HG03025 (cell line): ENCODE measurements around the gene AGXT2.
A peak's percentile ranks its signal among the peaks of the same experiment; 100 is the strongest.

Experiments
- ATAC-seq: cut with Tn5 transposase; IDR thresholded peaks from one replicate; pipeline ENCODE4 v1.9.1; 2021; ENCODE audit warnings: mild to moderate bottlenecking, moderate library complexity; ENCODE audit not compliant: unreplicated experiment, low FRiP score

Gene AGXT2, protein sequence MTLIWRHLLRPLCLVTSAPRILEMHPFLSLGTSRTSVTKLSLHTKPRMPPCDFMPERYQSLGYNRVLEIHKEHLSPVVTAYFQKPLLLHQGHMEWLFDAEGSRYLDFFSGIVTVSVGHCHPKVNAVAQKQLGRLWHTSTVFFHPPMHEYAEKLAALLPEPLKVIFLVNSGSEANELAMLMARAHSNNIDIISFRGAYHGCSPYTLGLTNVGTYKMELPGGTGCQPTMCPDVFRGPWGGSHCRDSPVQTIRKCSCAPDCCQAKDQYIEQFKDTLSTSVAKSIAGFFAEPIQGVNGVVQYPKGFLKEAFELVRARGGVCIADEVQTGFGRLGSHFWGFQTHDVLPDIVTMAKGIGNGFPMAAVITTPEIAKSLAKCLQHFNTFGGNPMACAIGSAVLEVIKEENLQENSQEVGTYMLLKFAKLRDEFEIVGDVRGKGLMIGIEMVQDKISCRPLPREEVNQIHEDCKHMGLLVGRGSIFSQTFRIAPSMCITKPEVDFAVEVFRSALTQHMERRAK

DNA sequence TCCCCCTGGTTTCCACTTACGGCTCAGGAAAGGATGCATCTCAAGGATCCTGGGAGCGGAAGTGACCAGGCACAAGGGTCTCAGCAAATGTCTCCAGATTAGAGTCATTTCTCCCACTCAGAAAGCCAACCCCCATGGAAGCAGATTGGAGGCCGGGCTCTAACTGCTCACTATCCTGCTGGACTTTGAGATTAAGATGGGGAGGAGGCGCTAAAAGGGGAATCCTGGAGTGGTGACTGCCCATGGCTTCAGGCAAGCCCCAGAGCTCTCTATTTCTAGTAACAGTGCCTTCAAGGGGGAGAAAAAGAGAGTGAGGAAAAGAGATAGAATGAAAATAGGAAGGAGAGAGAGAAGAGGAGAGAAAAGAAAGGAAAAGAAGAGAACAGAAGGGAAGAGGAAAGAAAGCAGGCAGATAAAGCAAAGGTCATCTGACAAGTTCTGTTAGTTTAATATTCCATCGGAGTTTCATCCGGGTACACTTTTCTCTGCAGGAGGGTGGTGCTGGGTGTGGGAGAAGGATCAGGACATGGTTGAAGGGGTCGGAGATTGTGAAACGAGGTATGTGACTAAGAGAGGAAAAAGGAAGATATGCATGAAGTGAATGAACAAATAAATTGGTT is at the start of gene AGXT2:
Gene AGXT2, minus strand, starts transcription at position 165 of the 620 bp plus-strand sequence. Its CDS starts 57 bp downstream, at position 108.
- ATAC-seq = no peak

DNA sequence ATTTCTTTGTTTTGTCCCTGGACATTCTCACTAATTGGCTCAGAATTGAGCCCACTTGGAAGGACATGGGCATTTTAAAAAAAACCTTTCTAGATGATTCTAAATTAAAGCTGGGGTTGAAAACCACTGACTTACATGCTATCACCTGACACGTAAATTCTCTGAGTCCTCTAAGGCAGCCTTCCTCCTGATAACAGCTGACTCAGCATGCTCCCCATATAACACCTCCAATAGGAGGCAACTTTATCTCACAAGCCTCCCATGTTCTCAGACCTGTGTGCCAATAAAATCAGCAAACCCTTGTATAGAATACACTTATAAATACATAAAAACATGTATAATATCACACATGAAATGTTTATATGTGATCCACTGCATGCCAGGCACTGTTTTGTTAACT is 49.2 kb upstream of the AGXT2 start:
- ATAC-seq = no peak

DNA sequence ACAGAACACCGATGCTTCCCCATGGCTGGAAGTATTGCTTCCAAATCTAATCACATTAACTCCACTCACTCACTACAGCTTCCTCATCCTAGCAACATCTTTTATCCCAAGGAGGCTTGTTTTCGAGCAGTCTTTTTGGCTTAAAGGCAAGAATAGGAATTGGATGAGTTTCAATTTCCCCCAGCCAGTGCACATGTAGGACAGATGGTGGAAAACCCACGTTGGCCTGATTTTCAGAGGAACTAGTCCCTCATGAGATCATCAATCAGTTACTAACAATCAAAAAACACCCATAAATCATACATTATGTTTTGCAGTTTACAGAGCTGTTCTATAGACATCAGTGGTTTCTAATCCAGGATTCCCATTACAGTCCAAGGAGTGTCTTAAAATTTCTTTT is 48.5 kb upstream of the AGXT2 start:
- no peak for ATAC-seq

DNA sequence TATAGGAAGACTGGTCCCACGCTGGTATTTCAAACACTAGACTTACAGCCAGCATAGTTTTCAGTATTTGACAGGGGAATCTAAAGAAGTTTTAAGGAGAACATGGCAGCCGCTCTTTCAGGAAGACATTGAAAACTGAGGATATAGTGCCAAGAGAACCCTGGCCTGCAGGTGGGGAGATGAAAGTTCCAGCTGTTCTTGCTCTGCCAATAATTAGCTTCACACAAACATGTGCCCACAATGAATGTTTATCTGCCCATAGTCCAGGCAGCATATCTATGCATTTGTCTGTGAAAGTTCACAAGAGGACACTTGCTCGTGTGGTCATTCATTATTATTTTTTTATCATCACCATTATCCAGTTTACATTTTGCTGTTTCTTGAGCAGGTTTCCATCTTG is 47.6 kb upstream of the AGXT2 start:
- ATAC-seq = no peak

DNA sequence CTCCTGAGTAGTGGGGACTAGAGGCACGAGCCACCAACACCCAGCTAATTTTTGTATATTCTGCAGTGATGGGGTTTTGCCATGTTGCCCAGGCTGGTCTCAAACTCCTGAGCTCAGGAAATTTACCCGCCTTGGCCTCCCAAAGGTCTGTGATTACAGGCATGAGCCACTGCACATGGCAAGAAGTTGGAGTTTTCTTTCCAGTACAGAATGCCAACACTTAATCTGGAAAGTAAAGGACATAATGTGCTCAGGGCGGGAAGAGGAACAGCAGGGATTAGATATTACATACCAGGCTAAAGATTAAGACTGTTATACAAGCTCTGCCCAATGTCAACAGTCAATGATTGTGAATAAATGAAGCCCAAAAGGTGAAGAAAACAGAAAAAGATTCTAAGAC is 47.2 kb upstream of the AGXT2 start:
- ATAC-seq = no peak

DNA sequence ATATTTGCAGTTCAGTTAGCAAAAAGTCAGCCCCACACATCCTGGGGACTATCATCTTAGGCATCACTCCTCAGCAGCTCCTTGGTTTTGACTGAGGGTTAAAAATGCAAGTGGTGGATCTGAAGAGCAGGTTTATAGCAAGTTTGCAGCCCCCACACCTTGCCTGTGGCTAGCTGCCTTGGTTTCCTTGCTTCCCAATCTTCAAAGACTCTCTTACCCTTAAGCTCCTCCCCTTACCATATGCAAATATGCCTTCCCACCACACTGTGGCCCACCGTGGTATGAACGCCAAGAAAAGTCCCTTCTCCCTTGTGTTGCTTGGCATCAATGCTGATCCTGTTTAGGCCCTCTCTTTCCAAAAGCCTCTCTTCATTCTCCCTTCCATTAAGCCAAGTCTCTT is 45.0 kb upstream of the AGXT2 start:
- no peak for ATAC-seq

DNA sequence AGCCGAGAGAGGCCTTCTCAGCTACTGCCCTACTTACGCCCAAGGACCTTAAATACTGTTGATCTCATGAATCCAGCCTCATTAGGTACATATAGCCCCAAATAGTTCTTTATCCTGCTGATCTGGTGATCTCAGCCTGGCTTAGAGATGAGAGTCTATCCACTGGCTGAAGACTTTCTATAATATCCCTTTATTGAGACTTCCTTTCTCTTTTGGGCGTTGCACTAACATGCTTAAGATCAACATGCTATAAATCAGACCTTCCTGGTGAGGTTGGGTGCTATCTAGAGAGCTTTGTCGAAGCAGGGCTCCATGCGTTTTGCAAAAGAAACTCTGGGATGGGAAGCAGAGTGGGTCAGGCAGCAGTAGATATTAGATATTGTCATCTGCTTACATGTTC is 44.0 kb upstream of the AGXT2 start:
- ATAC-seq = no peak

DNA sequence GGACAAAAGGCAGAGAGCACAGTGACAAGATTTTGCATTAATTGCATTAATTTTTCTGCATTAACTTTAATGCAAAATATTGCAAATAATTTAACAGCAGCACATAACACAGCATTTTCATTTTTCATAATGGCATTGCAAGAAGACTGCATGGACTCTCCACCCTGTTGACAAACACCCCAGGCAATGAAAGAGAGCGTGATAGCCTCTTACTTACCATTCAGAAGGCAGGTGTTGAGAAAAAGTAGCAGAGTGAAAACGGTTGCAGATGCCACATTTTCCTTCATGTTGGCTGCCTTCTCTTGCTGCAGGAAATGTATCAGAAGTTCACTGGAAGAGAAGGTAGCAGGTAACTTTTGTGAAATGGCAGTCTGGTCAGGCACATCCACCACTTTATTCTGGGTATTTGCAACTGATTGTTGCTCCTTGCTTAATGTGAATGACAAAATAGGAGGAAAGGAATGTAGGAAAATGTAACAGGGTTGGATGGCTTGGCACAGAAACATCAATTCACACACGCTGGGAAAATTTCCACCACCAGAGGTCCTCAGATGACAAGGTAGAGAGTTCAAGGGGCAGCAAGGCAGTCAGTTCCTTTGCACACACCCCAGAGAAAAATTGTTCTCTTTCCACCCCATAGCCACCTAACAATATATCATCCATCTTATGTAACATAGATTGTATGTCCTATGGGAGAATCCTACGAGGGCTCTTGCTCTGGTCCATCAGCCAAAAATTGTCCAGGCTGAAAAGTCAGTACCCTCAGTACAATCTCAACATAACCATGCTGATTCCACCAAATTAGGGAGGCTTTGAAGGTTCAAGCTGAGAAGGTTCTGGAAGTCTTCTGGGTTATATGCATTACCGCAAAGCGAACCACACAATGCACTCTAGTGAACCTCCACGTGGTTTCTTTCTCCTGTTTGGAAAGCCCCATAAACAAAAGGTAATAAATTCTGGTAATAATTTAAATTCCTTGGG is 41.9 kb upstream of the AGXT2 start:
- peak; percentile 57 for ATAC-seq

DNA sequence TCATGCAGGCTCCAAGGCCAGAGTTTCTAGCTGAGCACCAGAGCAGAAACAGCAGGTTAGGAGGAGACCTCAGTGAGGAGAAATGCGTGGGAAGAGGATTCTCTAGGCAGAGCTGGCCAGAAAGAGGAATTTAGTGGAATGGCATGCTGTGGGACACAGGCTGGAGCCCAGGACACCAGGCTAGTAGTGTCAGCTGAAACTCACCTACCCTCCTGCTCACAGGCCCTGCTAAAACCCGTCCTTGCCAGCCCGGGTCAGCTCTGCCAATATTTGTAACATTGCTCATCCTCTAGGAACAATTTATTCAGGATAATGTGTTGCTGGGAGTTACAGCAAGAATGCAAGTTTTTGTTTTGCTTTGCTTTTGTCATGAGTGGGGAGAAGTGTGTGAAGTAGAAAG is 40.2 kb upstream of the AGXT2 start:
- ATAC-seq = no peak

DNA sequence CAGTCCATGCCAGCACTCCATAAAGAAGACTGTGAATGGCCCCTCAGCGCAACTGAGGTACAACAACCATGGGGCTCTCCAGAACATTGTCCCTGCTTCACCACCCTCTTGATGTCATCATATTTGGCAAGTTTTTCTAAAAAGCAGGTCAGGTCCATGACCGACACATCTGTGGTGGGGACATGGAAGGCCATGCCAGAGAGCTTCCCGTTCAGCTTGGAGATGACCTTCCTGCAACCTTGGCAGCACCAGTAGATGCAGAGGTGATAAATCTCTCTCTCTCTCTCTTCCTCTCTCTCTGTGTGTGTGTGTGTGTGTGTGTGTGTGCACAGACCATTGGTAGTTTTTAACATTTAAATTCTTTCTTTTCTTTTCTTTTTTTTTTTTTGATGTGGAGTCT is 35.4 kb upstream of the AGXT2 start:
- ATAC-seq = no peak

DNA sequence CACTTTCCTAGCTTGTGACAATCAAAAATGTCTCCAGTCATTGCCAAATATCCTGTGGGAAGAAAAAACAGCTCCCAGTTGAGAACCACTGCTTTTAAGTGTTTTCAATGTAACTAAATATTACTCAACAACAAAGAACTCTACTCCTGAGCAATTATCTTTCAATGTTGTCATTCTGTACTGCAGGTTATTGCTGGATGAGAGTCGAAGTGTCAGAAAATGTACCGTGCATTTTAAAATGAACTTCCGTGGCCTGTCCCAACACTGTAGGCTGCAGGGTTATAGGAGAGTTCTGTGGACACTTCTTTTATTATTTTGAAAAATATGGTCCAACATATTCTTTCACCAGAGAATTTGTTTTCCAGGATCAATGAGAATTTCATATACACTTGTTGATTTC is 34.8 kb upstream of the AGXT2 start:
- ATAC-seq = no peak

DNA sequence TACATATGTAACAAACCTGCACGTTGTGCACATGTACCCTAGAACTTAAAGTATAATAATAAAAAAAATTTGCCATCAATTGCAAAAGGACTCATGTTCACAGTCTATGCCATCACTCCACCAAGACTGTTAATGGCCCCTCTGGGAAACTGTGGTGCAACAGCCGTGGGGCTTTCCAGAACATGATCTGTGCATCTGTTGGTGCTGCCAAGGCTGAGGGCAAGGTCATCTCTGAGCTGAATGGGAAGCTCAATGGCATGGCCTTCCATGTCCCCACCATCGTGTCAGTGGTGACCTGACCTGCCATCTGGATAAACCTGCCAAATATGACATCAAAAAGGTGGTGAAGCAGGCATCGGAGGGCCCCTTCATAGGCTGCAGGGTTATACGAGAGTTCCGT is 33.4 kb upstream of the AGXT2 start:
- no peak for ATAC-seq

DNA sequence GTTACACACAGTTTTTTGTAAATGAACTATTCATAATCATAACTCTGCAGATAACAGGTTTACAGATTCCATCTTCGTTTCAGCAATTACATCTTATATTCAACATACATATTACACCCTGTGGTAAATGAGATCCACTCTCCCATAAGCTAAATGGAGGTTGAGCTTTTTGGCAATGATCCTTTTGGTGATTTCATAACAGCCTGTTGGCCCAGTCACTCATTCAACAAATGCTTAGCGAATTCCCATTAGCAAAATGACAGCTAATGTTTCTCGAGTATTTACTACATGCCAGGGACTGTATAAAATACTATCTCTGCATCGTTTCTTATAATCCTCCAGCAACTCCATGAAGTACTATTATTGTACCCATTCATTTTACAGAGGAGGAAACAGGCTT is 25.4 kb upstream of the AGXT2 start:
- no peak for ATAC-seq

DNA sequence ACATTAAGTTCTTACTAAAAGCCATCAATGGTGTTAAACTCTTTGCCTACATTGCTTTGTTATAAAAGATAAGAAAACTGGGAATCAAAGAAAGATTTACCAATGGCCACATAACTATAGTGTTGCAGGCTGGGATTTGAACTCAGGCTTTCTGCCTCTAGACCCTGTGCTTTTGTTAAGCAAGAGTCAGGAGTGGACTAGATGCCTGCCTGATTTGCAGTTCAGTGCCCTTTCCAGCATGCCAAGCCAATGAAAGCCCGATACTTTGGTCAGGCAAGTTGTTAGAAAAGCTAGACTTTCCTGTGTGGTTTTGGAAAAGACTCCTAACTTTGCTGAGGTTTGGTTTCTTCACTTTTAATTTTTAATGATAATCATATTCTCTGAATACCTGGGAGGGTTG is 21.4 kb upstream of the AGXT2 start:
- ATAC-seq = no peak

DNA sequence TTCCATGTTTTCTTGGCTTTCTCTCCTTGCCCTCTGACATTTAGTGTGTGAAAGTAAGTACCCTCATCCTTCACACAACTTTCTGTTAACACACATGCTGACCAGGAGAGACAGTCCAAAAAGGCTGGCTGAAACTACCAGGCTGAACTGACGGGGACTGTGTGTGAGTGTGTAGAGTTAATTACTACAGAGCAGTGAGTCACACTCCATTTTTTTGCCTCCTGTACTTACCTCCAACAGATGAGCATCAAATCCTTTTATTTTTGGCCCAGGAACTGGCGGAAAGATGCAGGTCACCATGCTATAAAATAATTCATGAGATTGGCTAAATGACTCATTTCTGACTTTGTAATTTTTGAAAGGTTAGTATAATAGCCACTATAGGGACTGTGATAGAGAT is 20.2 kb upstream of the AGXT2 start:
- ATAC-seq = no peak

DNA sequence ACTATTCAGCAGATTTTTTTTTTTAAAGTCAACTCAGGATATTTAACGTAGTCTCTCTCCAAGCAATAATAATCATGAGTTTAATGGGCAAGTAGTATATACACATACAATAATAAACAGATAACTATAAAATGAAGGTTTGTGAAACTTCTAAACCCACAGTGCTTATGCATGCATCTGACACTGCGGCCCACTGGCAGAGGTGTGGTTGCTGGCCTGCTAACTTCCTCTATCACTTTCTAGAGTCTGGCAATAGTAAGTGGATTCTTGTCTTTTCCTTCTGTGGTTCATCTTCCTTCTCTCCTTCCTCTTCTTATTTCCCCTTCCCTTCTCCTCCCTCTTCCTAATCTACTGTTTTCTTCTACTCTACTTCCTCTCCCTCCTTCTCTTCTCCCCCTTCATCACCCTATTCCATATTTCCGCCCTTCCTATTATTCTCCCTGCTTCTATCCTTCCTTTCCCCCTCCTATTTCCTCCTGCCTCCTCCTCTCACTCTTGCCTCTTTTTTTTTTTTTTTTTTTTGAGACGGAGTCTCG is 18.6 kb upstream of the AGXT2 start:
- ATAC-seq = no peak

DNA sequence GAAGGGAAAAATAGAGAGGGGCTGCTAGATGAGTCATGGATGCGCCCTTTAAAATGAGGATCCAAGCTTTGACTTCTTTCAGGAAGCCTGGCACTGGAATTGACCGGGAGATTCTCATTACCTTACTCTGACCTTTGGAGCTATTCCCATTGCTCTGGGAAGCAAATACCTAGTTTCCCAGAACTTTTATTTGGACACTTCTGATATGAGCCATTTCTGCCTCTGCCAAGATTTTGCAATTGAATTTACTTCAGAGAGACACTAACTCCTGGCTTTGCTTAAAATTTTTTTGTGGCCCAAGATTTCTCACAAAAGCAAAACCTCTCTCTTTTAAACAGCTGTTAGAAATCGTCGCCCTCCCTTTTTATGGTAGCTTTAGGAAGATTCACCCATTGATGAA is 15.7 kb upstream of the AGXT2 start:
- no peak for ATAC-seq

DNA sequence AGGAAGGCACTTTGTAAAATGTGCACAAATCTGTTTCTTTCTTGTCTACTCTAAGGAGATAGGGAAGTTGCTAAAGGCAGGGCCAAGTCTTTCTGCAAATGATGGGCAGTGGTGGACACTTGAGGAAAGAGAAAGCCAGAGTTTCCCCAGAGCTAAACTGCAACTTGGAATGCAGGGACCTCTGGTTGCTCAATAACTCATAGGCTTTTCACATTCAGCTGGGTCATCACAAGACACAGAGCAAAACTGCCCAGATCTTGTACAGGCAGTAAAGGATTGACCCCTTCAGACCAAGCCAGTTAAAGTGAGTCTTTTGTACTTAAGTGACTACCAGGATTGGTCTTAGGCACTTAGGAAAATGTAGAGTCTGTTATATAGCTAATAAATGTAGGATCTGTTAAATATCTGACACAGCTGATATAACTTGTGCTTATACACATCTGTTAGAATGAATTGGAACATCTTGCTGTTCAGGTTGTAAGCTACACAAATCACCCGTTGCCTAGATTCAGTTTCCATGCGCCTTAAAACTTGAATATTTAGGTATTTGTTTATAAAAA is 13.5 kb upstream of the AGXT2 start:
- no peak for ATAC-seq

DNA sequence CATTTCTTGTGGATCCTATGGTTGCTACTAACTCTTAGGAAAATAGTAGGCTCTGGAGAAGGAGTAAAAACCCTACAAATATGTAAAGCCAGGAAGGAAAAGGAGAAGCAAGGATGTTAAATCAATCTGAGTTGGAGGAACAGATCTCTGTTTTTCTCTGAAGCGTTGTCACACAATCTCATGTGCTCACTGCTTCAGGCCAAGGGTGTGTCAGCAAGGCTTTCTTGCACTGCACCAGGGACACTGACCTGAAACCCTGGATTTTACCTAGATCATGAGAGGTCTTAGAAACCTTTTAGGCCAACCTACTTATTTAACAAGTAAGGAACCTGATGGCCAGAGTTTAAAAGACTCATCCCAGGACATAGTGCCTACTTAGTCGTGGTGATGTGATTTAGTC is 12.5 kb upstream of the AGXT2 start:
- no peak for ATAC-seq

DNA sequence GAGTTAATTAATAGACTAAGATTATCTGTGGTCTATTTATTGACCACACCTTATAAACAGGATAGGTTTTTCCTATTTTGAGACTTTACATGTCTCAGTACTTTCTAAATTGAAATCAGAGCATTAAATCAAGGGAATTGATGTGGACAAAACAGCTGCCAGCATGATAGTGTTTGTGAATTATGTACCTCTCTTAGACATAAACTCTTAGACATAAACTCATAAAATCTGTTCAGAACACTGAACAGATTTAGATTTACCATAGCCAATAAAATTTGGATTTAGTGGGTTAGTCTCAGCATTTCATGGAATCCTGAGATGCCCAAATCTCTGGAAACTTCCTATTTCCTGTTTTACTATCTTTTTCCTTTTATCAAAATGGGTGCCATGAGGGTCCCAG is 11.5 kb upstream of the AGXT2 start:
- ATAC-seq = no peak
